Osteoblast (primary cell): ENCODE data around the gene SETD1A. TPM values are rescaled to one million over a fixed set of nuclear protein-coding genes. Genes with fewer than 3 reads are reported as not detected.
A peak's percentile ranks its signal among the peaks of the same experiment; 100 is the strongest.

Experiments used
- DNase-seq: peaks from one replicate; pipeline ENCODE4 v3.0.0; 2011; ENCODE audit warnings: low spot score, mixed read lengths; ENCODE audit not compliant: insufficient read length; ENCODE audit errors: missing footprints
- H2AFZ ChIP-seq: 2 replicates; pipeline ENCODE4 v1.6.0; 2011; ENCODE audit warnings: mild to moderate bottlenecking, low read length
- H3K27ac ChIP-seq: 2 replicates; pipeline ENCODE4 v1.5.1; 2011; ENCODE audit warnings: mild to moderate bottlenecking, low read depth, low read length, moderate library complexity
- H3K27me3 ChIP-seq: 2 replicates; pipeline ENCODE4 v1.6.0; 2012; ENCODE audit warnings: mild to moderate bottlenecking, control low read depth, inconsistent platforms, low read length, moderate library complexity; ENCODE audit not compliant: insufficient read depth
- H3K36me3 ChIP-seq: 2 replicates; pipeline ENCODE4 v1.5.1; 2011; ENCODE audit warnings: mild to moderate bottlenecking, low read length, control low read depth, moderate library complexity; ENCODE audit not compliant: insufficient read depth
- H3K4me1 ChIP-seq: 2 replicates; pipeline ENCODE4 v1.5.1; 2011; ENCODE audit warnings: mild to moderate bottlenecking, low read length, control low read depth, moderate library complexity; ENCODE audit not compliant: insufficient read depth
- H3K4me2 ChIP-seq: 2 replicates; pipeline ENCODE4 v1.6.0; 2011; ENCODE audit warnings: mild to moderate bottlenecking, low read length; ENCODE audit not compliant: insufficient read depth
- H3K4me3 ChIP-seq: fragments of 200-600 bp; sonication (generic); 3 replicates; pipeline ENCODE4 v1.5.1; 2012; ENCODE audit warnings: mild to moderate bottlenecking, low read length, inconsistent platforms; ENCODE audit not compliant: insufficient read depth
- H3K79me2 ChIP-seq: 2 replicates; pipeline ENCODE4 v1.6.0; 2012; ENCODE audit warnings: mild to moderate bottlenecking, low read length, control low read depth, inconsistent platforms; ENCODE audit not compliant: insufficient read depth
- H3K9me3 ChIP-seq: 2 replicates; pipeline ENCODE4 v1.5.1; 2011; ENCODE audit warnings: low read depth, low read length, control low read depth
- H4K20me1 ChIP-seq: 2 replicates; pipeline ENCODE4 v1.6.0; 2012; ENCODE audit warnings: mild to moderate bottlenecking, low read length, control low read depth; ENCODE audit not compliant: insufficient read depth
- total RNA-seq: library from RNA; depleted of rRNA; stranded (reverse); fragments of >200 nt; gene quantifications from 2 replicates; pipeline ENCODE4 v1.2.3, GENCODE V29; 2012
- TF ChIP-seq, protein P1 (sequence below): IDR thresholded peaks from 2 replicates; pipeline ENCODE4 v1.5.1; 2011; ENCODE audit warnings: mild to moderate bottlenecking, low read depth, low read length, moderate library complexity; ENCODE audit errors: extremely low read depth

Gene SETD1A
- total RNA-seq, 1 donor: 2.2 TPM

GRCh38 chr16:30980959-30981358, 23.4 kb downstream of the SETD1A start:
- no peak overlapping the region for H3K4me2 ChIP-seq
- H3K36me3 ChIP-seq: peaks cover 30% of the 10 kb centered on the region

GRCh38 chr16:30982548-30983288, 25.2 kb downstream of the SETD1A start:
- Histone ChIP-seq H3K4me3 (no peak overlapping the region), H3K36me3 (peaks cover 23% of the 10 kb centered on the region), H4K20me1 (peaks cover 1% of the 10 kb centered on the region), H3K27me3 (no peaks in the 10 kb centered on the region), H3K27ac (peak overlapping the region; percentile 31), H3K79me2 (no peaks in the 10 kb centered on the region), H2AFZ (no peak overlapping the region), H3K4me1 (peaks cover 14% of the 10 kb centered on the region), H3K9me3 (no peaks in the 10 kb centered on the region), H3K4me2 (no peak overlapping the region)
- peak; percentile 98 for DNase-seq
- TF ChIP-seq, protein P1, sequence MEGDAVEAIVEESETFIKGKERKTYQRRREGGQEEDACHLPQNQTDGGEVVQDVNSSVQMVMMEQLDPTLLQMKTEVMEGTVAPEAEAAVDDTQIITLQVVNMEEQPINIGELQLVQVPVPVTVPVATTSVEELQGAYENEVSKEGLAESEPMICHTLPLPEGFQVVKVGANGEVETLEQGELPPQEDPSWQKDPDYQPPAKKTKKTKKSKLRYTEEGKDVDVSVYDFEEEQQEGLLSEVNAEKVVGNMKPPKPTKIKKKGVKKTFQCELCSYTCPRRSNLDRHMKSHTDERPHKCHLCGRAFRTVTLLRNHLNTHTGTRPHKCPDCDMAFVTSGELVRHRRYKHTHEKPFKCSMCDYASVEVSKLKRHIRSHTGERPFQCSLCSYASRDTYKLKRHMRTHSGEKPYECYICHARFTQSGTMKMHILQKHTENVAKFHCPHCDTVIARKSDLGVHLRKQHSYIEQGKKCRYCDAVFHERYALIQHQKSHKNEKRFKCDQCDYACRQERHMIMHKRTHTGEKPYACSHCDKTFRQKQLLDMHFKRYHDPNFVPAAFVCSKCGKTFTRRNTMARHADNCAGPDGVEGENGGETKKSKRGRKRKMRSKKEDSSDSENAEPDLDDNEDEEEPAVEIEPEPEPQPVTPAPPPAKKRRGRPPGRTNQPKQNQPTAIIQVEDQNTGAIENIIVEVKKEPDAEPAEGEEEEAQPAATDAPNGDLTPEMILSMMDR: no peak

More at GRCh38 chr16:30980959-30981358, 23.4 kb downstream of the SETD1A start:
- no peak overlapping the region for H3K4me3 ChIP-seq
- H2AFZ ChIP-seq: no peak overlapping the region
- peaks cover 5% of the 10 kb centered on the region for H4K20me1 ChIP-seq
- no peaks in the 10 kb centered on the region for H3K27me3 ChIP-seq
- H3K27ac ChIP-seq: no peak overlapping the region
- no peaks in the 10 kb centered on the region for H3K79me2 ChIP-seq
- TF ChIP-seq, protein P1: no peak
- H3K9me3 ChIP-seq: no peaks in the 10 kb centered on the region
- H3K4me1 ChIP-seq: peaks cover 14% of the 10 kb centered on the region
- no peak for DNase-seq

DNA sequence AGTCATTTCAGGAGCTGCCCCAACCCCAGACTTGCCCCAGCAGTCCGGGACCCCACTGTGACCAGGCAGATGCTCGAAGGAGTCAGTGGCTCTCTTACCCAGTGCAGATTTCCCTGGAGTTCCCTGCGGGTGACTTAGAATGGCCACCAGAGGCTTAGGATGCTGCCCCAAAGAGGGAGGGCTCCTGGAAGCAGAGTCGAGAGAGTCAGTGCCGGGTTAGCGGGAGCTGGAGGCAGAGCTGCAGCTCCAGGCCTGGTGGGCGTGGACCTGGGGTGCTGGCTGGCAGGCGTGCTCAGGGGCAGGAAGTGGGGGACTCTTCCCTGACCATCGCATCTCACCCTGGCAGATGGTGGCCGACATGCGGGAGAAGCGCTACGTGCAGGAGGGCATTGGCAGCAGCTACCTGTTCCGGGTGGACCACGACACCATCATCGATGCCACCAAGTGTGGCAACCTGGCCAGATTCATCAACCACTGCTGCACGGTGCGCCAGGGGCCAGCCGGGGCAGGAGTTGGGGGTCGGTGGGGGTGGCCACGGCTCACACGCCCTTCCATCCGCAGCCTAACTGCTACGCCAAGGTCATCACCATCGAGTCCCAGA, 25.8 kb downstream of the SETD1A start:
- DNase-seq: no peak

More for the DNA sequence above, 25.8 kb downstream of the SETD1A start:
- H3K27me3 ChIP-seq: no peaks in the 10 kb centered on the region
- H3K4me1 ChIP-seq: peaks cover 14% of the 10 kb centered on the region
- no peaks in the 10 kb centered on the region for H3K9me3 ChIP-seq
- H3K4me3 ChIP-seq: no peak overlapping the region
- H3K4me2 ChIP-seq: no peak overlapping the region
- peaks cover 23% of the 10 kb centered on the region for H3K36me3 ChIP-seq
- no peaks in the 10 kb centered on the region for H3K79me2 ChIP-seq
- no peak overlapping the region for H2AFZ ChIP-seq
- TF ChIP-seq, protein P1: no peak
- H4K20me1 ChIP-seq: no peaks in the 10 kb centered on the region
- peak overlapping the region; percentile 31 for H3K27ac ChIP-seq
